H7 (cell line): Measurements from ENCODE around the gene SBF2. TPM values are rescaled to one million over a fixed set of nuclear protein-coding genes. Genes with fewer than 3 reads are reported as not detected.

Experiments
- DNase-seq: peaks from one replicate; pipeline ENCODE4 v3.0.0; 2012
- H3K27me3 ChIP-seq: 2 replicates; pipeline ENCODE4 v1.6.0; 2011; ENCODE audit warnings: mild to moderate bottlenecking, low read length; ENCODE audit not compliant: control insufficient read depth, insufficient read depth
- H3K36me3 ChIP-seq: replicated peaks from 2 replicates; pipeline ENCODE4 v1.5.1; 2011; ENCODE audit warnings: low read length; ENCODE audit not compliant: control insufficient read depth, insufficient read depth
- H3K4me3 ChIP-seq: 2 replicates; pipeline ENCODE4 v1.5.1; 2011; ENCODE audit warnings: low read depth, mild to moderate bottlenecking, control low read depth, low read length, moderate library complexity; ENCODE audit not compliant: insufficient read depth
- total RNA-seq: library from RNA; depleted of rRNA; stranded (reverse); fragments of >200 nt; shearing (Covaris generic); gene quantifications from 2 replicates; pipeline ENCODE4 v1.2.3, GENCODE V29; 2014; rRNA removed

Gene SBF2
- total RNA-seq, 1 experiment from 2014 or later = 34.5 TPM

GRCh38 chr11:9735236-9735635, 558.8 kb downstream of the SBF2 start:
- DNase-seq = no peak
- H3K27me3 ChIP-seq = no peaks in the 10 kb centered on the region
- H3K36me3 ChIP-seq = peaks cover 17% of the 10 kb centered on the region
- H3K4me3 ChIP-seq = no peak overlapping the region

- Histone ChIP-seq H3K4me3 (no peak overlapping the region), H3K36me3 (peaks cover 12% of the 10 kb centered on the region), H3K27me3 (no peaks in the 10 kb centered on the region)
- DNase-seq = no peak
Observed at GRCh38 chr11:9733212-9733611, 560.8 kb downstream of the SBF2 start.

GRCh38 chr11:9732453-9732852, 561.6 kb downstream of the SBF2 start:
- Histone ChIP-seq H3K27me3 (no peaks in the 10 kb centered on the region), H3K36me3 (peaks cover 12% of the 10 kb centered on the region), H3K4me3 (no peak overlapping the region)
- DNase-seq = no peak

GRCh38 chr11:9731256-9731655, 562.8 kb downstream of the SBF2 start:
- H3K27me3 ChIP-seq = no peaks in the 10 kb centered on the region
- DNase-seq = no peak
- H3K4me3 ChIP-seq = no peak overlapping the region
- peaks cover 9% of the 10 kb centered on the region for H3K36me3 ChIP-seq

Other genes with a start within 250 kb of the SBF2 start
- 103 and 106 TPM in 2 replicates for gene ADM, start 10.9 kb upstream of the SBF2 start, total RNA-seq
- 2.2 and 3.8 TPM in 2 replicates for gene AMPD3, start 161.0 kb upstream of the SBF2 start, total RNA-seq
- gene RNF141, start 247.0 kb upstream of the SBF2 start, total RNA-seq = 21.8 and 27.6 TPM in 2 replicates